ENCODE results near the gene DOCK6.

The DOCK6 gene

DNA sequence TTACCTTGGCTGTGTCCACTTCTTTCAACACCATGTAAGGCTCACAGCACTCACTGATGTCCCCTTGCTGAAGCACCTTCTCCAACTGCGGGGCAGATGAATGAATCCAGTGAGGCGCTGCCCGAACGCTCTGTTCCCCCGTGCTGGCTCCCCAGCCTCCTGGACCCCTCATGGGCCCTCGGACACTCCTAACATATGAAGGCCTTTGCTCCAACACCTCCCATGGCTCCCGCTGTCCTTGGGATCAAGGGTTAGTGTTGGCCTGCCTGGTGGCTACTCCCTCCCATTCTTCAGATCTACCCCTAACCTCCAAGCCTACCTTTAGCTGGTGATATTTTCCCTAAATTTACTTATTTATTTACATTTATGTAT is 18.5 kb downstream of the DOCK6 start:
- Histone ChIP-seq H3K36me3 (ENCODE audit: control insufficient read depth in 2 of 2, insufficient read depth in 1 of 2, low read length in 2 of 2) (peaks cover 0 to 31% of the 10 kb centered on the region in 2 experiments; a peak in 2 of 3 replicates), H3K4me3 (ENCODE audit: low read depth, low read length) (no peak overlapping the region), H3K27ac (ENCODE audit: extremely low read depth, low read depth, low read length) (no peak overlapping the region), H3K9me3 (ENCODE audit: control insufficient read depth, insufficient read depth, low read depth, low read length) (no peaks in the 10 kb centered on the region), H3K4me1 (ENCODE audit: control insufficient read depth, insufficient read depth, low read length) (no peaks in the 10 kb centered on the region)
- peak; percentile 80 for TF ChIP-seq ZNF16 (tag by site-specific recombination; IDR thresholded peaks at IDR 0.05; ENCODE audit: low read depth)
- TF ChIP-seq ZBTB48 (tag by site-specific recombination; IDR thresholded peaks at IDR 0.05) = no peak
- no peak for TF ChIP-seq HOXC10 (CRISPR knock-in tag; IDR thresholded peaks at IDR 0.05)
- no peak for TF ChIP-seq ZNF747 (tag by site-specific recombination; IDR thresholded peaks at IDR 0.05)
- ChIA-PET POLR2A (interaction anchor here (0.6 to 1.5 kb wide), 2 partner anchors 45 to 131 kb away, joined by 3 to 4 read pairs; partner anchors contain the start of gene SWSAP1), CTCF (interaction anchor here (0.6 to 1.4 kb wide), 23 partner anchors 8 to 345 kb away, joined by 3 to 11 read pairs (median 4); partner anchors contain the start of gene TSPAN16)

DNA sequence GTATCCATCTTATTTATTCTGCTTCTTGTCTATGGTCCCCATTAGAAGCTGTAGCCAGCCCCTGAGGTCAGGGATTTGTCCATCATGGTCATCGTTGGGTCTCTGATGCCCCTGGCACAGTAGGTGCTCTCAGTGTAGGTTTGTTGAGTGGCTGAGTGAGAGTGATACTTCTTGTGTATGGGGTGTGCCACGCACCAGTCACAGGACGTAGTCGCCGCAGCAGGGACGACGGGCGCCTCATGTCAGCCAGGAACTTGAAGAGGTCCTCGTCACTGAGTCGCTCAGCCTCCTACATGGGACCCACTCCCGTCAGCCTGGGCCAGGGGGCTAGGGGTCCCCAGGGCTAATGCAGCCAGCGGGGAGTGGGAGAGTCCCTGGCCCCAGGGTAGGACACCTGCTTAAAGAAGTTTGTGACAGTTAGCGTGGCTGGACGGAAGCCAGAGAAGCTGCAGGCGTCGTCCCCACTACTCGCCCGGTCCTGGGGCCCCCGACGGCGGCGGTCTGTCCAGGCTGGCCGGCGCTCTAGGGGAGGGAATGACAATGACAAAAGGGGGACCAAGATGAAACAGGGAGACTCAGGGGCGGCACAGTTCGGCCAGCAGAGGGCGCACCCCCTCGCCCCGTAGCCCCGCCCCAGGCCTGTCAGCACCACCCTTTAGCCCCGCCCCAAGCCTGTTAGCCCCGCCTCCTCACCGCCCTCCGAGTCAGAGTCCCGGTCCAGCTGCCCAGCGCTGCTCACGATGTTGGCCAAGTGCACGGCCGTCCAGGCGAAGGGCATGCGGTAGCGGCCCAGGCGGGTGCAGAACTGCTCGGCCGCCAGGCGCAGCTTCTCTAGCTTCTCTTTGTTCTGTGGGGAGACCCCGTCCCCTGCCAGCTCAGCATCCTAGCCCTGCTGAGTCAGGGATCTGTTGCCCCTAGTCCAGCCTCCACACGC is 19.2 kb downstream of the DOCK6 start:
- TF ChIP-seq MEIS1 (CRISPR knock-in tag; IDR thresholded peaks at IDR 0.05; ENCODE audit: borderline replicate concordance) (no peak), ZNF830 (tag by site-specific recombination; IDR thresholded peaks at IDR 0.05; ENCODE audit: low read depth) (no peak), ZNF202 (tag by site-specific recombination; IDR thresholded peaks at IDR 0.05; ENCODE audit: borderline replicate concordance) (no peak), KLF8 (tag by site-specific recombination; IDR thresholded peaks at IDR 0.05) (peak; percentile 23; the same call in 1 of the 2 replicates), SP2 (tag by site-specific recombination; IDR thresholded peaks at IDR 0.05) (peak; percentile 78), KLF16 (tag by site-specific recombination; IDR thresholded peaks at IDR 0.05) (0 out of 2 replicates have a peak, but pooled peaks have one; percentile 44), ZNF654 (tag by site-specific recombination; IDR thresholded peaks at IDR 0.05; ENCODE audit: low read depth) (0 out of 2 replicates have a peak, but pooled peaks have one; percentile 4), ZNF184 (tag by site-specific recombination; IDR thresholded peaks at IDR 0.05) (no peak), ZNF174 (tag by site-specific recombination; IDR thresholded peaks at IDR 0.05) (no peak), KLF17 (tag by site-specific recombination; IDR thresholded peaks at IDR 0.05) (no peak), PRDM4 (tag by site-specific recombination; IDR thresholded peaks at IDR 0.05) (no peak), ZNF404 (tag by site-specific recombination; IDR thresholded peaks at IDR 0.05) (no peak), SP3 (tag by site-specific recombination; IDR thresholded peaks at IDR 0.05) (peak; percentile 70), HOXD13 (CRISPR knock-in tag; IDR thresholded peaks at IDR 0.05; ENCODE audit: borderline replicate concordance) (no peak), KLF1 (tag by site-specific recombination; IDR thresholded peaks at IDR 0.05) (peak; percentile 53; the same call in 1 of the 2 replicates), ZNF561 (tag by site-specific recombination; IDR thresholded peaks at IDR 0.05; ENCODE audit: borderline replicate concordance) (no peak)
- TF ChIP-seq, protein P1, sequence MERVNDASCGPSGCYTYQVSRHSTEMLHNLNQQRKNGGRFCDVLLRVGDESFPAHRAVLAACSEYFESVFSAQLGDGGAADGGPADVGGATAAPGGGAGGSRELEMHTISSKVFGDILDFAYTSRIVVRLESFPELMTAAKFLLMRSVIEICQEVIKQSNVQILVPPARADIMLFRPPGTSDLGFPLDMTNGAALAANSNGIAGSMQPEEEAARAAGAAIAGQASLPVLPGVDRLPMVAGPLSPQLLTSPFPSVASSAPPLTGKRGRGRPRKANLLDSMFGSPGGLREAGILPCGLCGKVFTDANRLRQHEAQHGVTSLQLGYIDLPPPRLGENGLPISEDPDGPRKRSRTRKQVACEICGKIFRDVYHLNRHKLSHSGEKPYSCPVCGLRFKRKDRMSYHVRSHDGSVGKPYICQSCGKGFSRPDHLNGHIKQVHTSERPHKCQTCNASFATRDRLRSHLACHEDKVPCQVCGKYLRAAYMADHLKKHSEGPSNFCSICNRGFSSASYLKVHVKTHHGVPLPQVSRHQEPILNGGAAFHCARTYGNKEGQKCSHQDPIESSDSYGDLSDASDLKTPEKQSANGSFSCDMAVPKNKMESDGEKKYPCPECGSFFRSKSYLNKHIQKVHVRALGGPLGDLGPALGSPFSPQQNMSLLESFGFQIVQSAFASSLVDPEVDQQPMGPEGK (tag by site-specific recombination; IDR thresholded peaks at IDR 0.05) = peak; percentile 46; the same call in 1 of the 2 replicates
- TF ChIP-seq, protein P2, sequence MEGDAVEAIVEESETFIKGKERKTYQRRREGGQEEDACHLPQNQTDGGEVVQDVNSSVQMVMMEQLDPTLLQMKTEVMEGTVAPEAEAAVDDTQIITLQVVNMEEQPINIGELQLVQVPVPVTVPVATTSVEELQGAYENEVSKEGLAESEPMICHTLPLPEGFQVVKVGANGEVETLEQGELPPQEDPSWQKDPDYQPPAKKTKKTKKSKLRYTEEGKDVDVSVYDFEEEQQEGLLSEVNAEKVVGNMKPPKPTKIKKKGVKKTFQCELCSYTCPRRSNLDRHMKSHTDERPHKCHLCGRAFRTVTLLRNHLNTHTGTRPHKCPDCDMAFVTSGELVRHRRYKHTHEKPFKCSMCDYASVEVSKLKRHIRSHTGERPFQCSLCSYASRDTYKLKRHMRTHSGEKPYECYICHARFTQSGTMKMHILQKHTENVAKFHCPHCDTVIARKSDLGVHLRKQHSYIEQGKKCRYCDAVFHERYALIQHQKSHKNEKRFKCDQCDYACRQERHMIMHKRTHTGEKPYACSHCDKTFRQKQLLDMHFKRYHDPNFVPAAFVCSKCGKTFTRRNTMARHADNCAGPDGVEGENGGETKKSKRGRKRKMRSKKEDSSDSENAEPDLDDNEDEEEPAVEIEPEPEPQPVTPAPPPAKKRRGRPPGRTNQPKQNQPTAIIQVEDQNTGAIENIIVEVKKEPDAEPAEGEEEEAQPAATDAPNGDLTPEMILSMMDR (tag by site-specific recombination; IDR thresholded peaks at IDR 0.05) = peak; percentile 84
- CTCF ChIA-PET = interaction anchor here (0.6 to 1.8 kb wide), 27 partner anchors 9 to 345 kb away, joined by 3 to 11 read pairs (median 4); partner anchors contain the start of gene TSPAN16
- Histone ChIP-seq H3K4me3 (ENCODE audit: low read depth, low read length) (no peak overlapping the region), H3K27ac (ENCODE audit: extremely low read depth, low read depth, low read length) (no peak overlapping the region), H3K9me3 (ENCODE audit: control insufficient read depth, insufficient read depth, low read depth, low read length) (no peaks in the 10 kb centered on the region), H3K36me3 (ENCODE audit: control insufficient read depth in 2 of 2, insufficient read depth in 1 of 2, low read length in 2 of 2) (peaks cover 0 to 25% of the 10 kb centered on the region in 2 experiments; a peak in 2 of 3 replicates), H3K4me1 (ENCODE audit: control insufficient read depth, insufficient read depth, low read length) (no peaks in the 10 kb centered on the region)
- POLR2A ChIA-PET = interaction anchor here (0.6 to 1.5 kb wide), 2 partner anchors 45 to 132 kb away, joined by 3 to 4 read pairs; partner anchors contain the start of gene SWSAP1
